ENCODE measurements around the gene APEH. TPM values are rescaled to one million over a fixed set of nuclear protein-coding genes. Genes with fewer than 3 reads are reported as not detected.
"Not testable (repeated sequence)": the region's sequence is repeated elsewhere in the genome, so short reads cannot be mapped to it uniquely, and the experiment has no call there.

Gene APEH
- polyA plus RNA-seq, 1 donor: 84.3 TPM

DNA sequence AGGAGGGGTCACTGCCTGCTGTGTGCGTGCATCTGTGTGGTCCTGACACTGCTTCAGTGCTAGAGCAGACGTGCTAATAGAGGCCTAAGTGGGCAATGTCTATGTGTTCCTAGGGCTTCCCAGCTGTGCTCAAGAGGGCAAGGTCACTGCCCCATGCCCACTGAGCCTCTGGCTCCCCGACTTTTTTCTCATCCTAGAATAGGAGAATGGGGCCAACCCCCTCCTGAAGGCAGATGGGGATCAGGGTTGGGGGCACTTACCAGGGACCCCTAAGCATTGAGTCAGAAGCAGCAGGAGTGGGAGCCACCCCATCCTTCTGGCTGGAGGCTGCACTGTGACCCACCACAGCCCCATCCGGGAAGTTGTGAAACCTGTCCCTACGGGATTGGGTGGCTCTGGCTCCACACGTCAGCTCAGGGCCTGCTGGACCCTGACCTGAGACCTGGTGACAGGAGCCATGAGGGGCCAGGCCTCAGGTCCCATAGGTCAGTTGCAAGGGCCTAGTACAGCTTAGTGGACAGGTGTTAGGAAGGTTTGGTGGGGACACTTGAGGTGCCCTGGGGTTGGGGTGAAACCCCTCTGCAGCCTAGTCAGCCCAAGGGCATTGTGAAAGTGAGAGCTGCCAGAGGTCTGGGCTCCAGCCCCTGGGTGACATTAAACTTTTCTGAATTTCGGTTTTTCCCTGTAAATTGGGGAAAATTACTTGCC, 14.3 kb downstream of the APEH start:
- not testable (repeated sequence) for H3K36me3 ChIP-seq (ENCODE audit: control insufficient read depth, insufficient read depth, low read length); H3K9me3 ChIP-seq (ENCODE audit: control insufficient read depth, low read depth, low read length); H3K27me3 ChIP-seq (ENCODE audit: control insufficient read depth, insufficient read depth, low read length)
- H3K4me3 ChIP-seq (ENCODE audit: low read length): peak overlapping the region; percentile 98
- WGBS (ENCODE audit: insufficient coverage, low lambda C conversion rate): no CpG with 5 or more reads among the region's 7 CpGs
- peak overlapping the region; percentile 99 for H3K27ac ChIP-seq (ENCODE audit: low read length)
- peaks cover 14% of the 10 kb centered on the region for H3K4me1 ChIP-seq (ENCODE audit: control insufficient read depth, insufficient read depth, low read length)
- DNase-seq: peak; percentile 81 to 83

DNA sequence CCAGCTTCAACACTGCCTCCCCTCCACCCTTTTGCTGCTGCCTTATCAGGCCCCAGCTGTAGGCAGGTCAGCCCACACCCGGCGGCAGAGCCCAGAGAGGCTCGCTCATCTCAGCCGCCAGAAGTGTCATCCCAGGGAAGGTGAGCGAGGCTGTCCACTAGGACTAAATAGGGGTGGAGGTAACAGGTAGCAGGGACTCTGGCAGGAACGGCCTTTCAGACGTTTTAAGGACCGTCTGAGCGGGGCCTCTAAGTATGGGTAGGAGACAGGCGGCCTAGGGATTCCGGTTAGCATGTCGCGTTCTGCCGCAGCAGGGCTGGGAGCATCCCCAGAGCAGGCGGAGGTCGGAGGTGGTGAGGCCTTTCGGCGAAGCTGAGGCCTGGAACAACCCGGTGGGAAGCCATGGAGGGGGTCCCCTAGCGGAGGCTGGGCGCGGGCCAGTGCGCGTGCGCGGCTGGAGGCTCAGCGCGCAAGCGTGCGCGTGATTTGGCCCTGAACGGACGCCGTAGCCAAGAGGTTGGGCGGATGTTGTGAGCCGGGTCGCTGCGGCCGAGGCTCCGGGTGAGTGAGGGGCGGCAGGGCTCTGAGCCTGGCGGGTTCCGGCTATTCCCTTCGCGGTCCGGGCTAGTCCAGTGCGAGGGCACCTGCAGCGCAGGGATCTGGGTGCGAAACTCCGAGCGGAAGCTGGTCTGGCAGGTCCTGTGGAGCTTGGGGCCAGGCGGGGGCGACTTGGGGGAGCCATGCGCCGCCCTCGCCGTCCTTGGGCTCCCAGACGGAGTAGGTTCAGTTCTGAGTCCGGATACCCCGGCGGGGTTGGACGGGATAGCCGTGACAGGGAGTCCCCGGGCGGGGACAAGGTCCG, 15.1 kb downstream of the APEH start, which contains the start of the genes MST1 and RNF123:
Gene MST1 (minus strand): TSS at position 429 of the 862 bp plus-strand sequence. CDS start 783 bp downstream, outside the sequence.
Gene RNF123 (plus strand): TSS at position 512 of the 862 bp plus-strand sequence. CDS start 1,609 bp downstream, outside the sequence.
- no CpG with 5 or more reads among the region's 66 CpGs for WGBS (ENCODE audit: insufficient coverage, low lambda C conversion rate)

DNA sequence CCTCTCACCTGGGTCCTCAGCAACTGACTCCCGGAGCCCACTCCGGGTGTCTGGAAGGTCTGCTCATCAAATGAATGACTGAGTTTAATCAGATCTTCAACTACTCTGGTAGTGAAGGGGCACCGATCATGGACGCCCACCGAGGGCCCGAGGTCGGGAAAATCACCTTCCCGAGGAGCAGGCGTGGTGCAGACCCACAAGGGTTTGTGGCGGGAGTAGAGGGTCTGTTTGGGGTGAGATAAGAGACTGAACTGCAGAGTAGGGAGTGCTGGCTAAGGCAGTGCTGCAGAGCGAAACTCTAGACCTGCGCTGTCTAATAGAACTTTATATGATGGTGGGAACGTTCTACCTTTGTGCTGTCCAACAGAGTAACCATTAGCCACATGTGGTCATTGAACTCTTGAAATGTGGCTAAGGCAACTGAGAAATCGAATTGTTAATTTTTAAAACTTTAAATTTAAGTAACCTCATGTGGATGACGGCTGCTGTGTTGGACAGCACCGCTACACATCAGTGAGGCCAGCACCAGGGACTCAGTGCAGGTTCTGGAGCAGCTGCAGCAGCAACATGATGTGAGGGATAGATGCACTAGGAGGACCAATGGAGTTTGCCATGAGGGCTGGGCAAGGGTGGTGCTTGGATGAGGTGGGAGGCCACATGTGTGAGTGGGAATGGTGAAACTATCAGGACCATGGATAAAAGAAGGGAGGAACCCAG, 15.9 kb downstream of the APEH start:
- not testable (repeated sequence) for H3K4me1 ChIP-seq (ENCODE audit: control insufficient read depth, insufficient read depth, low read length); H3K27me3 ChIP-seq (ENCODE audit: control insufficient read depth, insufficient read depth, low read length); H3K36me3 ChIP-seq (ENCODE audit: control insufficient read depth, insufficient read depth, low read length); H3K9me3 ChIP-seq (ENCODE audit: control insufficient read depth, low read depth, low read length); DNase-seq
- no CpG with 5 or more reads among the region's 16 CpGs for WGBS (ENCODE audit: insufficient coverage, low lambda C conversion rate)
- peak overlapping the region; percentile 99 for H3K27ac ChIP-seq (ENCODE audit: low read length)
- peak overlapping the region; percentile 98 for H3K4me3 ChIP-seq (ENCODE audit: low read length)

More for the DNA sequence above, 15.1 kb downstream of the APEH start, which contains the start of the genes MST1 and RNF123:
- Histone ChIP-seq H3K4me1 (ENCODE audit: control insufficient read depth, insufficient read depth, low read length) (peaks cover 14% of the 10 kb centered on the region), H3K9me3 (ENCODE audit: control insufficient read depth, low read depth, low read length) (no peaks in the 10 kb centered on the region), H3K27me3 (ENCODE audit: control insufficient read depth, insufficient read depth, low read length) (peaks cover 3% of the 10 kb centered on the region), H3K36me3 (ENCODE audit: control insufficient read depth, insufficient read depth, low read length) (no peaks in the 10 kb centered on the region), H3K4me3 (ENCODE audit: low read length) (peak within 1 kb of the TSS; percentile 98), H3K27ac (ENCODE audit: low read length) (peak within 1 kb of the TSS; percentile 99)
- peak; percentile 87 to 91 for DNase-seq

DNA sequence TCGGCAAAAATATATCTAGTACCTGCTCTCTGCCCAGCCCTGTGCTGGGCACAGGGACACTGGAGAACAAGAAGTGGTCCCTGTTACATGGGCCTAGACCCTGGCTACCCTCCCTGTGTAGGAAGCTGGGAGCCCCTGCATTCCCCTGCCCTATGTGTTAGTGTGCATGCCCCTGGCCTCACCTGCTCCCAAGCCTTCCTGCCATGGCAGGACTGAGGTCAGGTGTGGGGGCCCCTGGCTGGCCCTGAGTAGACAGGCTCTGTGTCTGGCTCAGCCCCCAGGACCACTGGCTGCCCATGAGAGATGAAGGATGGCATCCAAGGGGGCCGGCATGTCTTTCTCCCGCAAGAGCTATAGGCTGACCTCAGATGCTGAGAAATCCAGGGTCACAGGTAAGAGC, 16.7 kb downstream of the APEH start:
- not testable (repeated sequence) for DNase-seq; H3K9me3 ChIP-seq (ENCODE audit: control insufficient read depth, low read depth, low read length); H3K27ac ChIP-seq (ENCODE audit: low read length); H3K27me3 ChIP-seq (ENCODE audit: control insufficient read depth, insufficient read depth, low read length); H3K4me3 ChIP-seq (ENCODE audit: low read length); H3K36me3 ChIP-seq (ENCODE audit: control insufficient read depth, insufficient read depth, low read length); H3K4me1 ChIP-seq (ENCODE audit: control insufficient read depth, insufficient read depth, low read length)
- WGBS (ENCODE audit: insufficient coverage, low lambda C conversion rate): no CpG with 5 or more reads among the region's 3 CpGs

DNA sequence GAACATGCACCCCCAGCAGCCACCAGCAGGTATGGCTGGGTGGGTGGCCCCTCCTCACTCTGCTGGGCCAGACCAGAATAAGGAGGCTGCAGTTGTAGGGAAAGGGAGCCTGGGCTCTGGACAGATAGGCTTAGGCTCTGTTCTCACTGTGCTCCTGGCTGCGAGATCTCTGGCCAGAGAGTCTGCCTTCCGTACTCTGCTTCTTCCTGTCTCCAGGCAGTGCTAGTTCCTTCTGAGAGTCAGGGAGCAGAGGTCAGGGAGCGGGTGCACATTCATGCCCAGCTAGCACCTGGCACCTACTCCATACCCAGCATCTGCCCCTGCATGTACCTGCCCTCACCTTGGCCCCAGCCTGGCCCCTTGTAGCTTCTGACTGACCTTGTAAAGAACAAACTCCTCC, 17.3 kb downstream of the APEH start:
- H3K27ac ChIP-seq (ENCODE audit: low read length): not testable (repeated sequence)

DNA sequence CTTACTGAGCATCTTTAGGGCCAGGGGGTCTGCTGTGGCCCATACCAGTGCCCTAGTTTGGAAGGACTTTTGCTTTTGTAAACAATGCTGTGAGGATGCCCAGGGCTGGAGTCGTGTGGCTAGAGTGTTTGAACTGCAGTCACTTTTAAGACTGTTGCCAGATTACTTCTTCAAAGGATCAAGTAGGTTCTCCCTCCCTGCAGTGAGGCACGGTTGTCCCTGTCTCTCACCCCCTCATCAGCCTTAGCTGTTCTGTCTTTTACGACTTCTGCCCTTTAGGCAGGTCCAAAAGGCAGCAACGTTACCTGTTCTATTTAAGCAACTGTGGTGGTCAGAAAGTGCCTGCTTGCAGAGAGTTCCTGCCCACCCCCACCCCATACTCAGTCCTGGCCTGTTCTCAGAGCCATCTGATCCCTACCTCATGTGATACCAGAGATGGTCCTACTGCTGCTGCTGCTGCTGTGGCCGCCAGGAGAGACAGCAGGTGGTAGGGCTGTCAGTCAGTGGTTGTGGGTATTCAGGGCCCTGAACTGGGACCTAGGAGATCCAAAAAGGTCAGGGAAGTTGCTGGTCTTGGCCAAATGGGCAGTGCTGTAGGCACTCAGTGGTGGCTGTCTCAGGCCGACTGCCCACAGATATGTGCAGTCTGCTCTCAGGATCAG, 20.4 kb downstream of the APEH start:
- H3K4me1 ChIP-seq (ENCODE audit: control insufficient read depth, insufficient read depth, low read length); DNase-seq; H3K27me3 ChIP-seq (ENCODE audit: control insufficient read depth, insufficient read depth, low read length); H3K27ac ChIP-seq (ENCODE audit: low read length); H3K9me3 ChIP-seq (ENCODE audit: control insufficient read depth, low read depth, low read length); H3K4me3 ChIP-seq (ENCODE audit: low read length): not testable (repeated sequence)
- peaks cover 26% of the 10 kb centered on the region for H3K36me3 ChIP-seq (ENCODE audit: control insufficient read depth, insufficient read depth, low read length)
- WGBS (ENCODE audit: insufficient coverage, low lambda C conversion rate): no CpG with 5 or more reads among the region's 6 CpGs

More for the DNA sequence above, 17.3 kb downstream of the APEH start:
- H3K4me1 ChIP-seq (ENCODE audit: control insufficient read depth, insufficient read depth, low read length); DNase-seq; H3K4me3 ChIP-seq (ENCODE audit: low read length); H3K27me3 ChIP-seq (ENCODE audit: control insufficient read depth, insufficient read depth, low read length); H3K36me3 ChIP-seq (ENCODE audit: control insufficient read depth, insufficient read depth, low read length); H3K9me3 ChIP-seq (ENCODE audit: control insufficient read depth, low read depth, low read length): not testable (repeated sequence)
- no CpG with 5 or more reads among the region's 3 CpGs for WGBS (ENCODE audit: insufficient coverage, low lambda C conversion rate)

DNA sequence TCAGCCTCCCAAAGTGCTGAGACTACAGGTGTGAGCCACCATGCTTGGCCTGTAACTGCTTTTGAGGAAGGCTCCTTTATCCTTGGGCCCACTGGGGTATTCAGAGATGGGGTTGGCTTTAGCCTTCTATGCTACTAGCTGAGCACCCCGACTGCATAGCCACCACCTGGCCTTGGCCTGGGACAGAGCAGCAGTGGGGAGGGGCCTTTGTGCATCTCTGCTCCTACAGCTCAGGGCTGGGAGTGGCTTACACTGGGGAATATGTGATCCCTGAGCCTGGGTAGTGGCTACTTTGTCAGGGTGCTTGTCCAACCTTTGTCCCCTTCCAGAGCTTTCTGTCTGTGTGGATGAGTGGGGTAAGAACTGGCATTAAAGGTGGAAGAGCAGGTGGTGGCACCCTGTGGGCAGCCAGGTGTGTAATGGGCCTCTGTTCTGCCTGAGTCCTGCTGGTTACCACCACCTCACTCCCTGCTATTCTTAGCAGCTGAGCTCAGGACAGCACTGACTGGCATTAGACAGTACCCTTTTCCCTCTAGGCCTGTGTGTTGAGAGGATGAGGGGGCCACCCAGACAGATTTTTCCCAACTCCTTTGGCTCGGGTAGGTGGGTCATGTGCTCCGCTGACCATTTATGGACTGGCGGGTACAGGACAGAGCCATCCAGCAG, 21.3 kb downstream of the APEH start:
- peaks cover 35% of the 10 kb centered on the region for H3K36me3 ChIP-seq (ENCODE audit: control insufficient read depth, insufficient read depth, low read length)

DNA sequence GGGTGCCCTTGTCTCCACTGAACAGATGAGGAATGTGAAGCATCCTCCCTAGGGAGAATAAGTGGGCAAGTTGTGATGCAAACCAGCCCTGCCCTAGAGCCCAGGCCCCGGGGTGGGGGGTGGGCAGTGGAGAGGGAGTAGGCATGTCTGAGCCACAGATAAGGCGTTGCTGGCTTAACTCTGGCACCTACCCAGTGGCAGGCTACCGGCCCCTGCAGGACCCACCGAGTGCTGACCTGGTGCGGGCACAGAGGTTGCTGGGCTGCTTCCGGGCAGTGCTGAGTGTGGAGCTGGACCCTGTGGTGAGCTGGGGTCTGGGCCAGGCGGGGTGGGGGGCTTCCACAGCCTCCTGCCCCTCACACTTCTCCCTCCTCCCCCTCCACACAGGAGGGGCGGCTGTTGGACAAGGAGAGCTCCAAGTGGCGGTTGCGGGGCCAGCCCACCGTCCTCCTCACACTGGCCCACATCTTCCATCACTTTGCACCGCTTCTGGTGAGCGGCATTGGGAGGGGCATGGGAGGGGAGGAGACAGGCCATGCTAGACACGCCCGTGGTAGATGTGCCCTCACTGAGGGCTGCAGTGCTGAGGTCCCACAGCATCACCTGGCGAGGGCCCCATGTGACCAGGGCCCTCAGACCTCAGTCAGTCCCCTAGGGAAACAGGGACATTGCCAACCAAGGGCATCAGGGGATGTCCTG, 25.3 kb downstream of the APEH start:
- no peaks in the 10 kb centered on the region for H3K27me3 ChIP-seq (ENCODE audit: control insufficient read depth, insufficient read depth, low read length)
- H3K36me3 ChIP-seq (ENCODE audit: control insufficient read depth, insufficient read depth, low read length): peaks cover 73% of the 10 kb centered on the region
- H3K27ac ChIP-seq (ENCODE audit: low read length): no peak overlapping the region
- no peak for DNase-seq
- H3K4me3 ChIP-seq (ENCODE audit: low read length): no peak overlapping the region
- no peaks in the 10 kb centered on the region for H3K4me1 ChIP-seq (ENCODE audit: control insufficient read depth, insufficient read depth, low read length)
- WGBS (ENCODE audit: insufficient coverage, low lambda C conversion rate): no CpG with 5 or more reads among the region's 16 CpGs
- H3K9me3 ChIP-seq (ENCODE audit: control insufficient read depth, low read depth, low read length): no peaks in the 10 kb centered on the region

More for the DNA sequence above, 21.3 kb downstream of the APEH start:
- not testable (repeated sequence) for DNase-seq; H3K4me3 ChIP-seq (ENCODE audit: low read length); H3K27me3 ChIP-seq (ENCODE audit: control insufficient read depth, insufficient read depth, low read length); H3K9me3 ChIP-seq (ENCODE audit: control insufficient read depth, low read depth, low read length); H3K4me1 ChIP-seq (ENCODE audit: control insufficient read depth, insufficient read depth, low read length); H3K27ac ChIP-seq (ENCODE audit: low read length)
- no CpG with 5 or more reads among the region's 4 CpGs for WGBS (ENCODE audit: insufficient coverage, low lambda C conversion rate)

DNA sequence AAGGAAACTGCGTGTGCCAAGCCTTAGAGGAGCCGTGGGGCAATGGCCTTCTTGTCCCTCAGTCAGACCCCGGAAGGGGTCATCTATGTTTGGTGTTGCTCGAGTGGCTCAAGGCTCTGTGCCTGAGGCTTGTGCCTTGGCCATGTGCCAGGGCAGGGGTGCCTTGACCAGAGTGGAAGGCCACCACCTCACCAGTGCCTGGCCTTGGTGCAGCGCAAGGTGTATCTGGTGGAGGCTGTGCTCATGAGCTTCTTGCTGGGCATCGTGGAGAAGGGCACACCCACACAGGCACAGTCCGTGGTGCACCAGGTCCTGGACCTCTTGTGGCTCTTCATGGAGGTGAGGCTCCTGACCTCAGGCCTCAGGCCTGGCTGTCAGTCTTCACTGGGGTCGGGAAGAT, 25.9 kb downstream of the APEH start:
- Histone ChIP-seq H3K4me3 (ENCODE audit: low read length) (no peak overlapping the region), H3K27me3 (ENCODE audit: control insufficient read depth, insufficient read depth, low read length) (no peaks in the 10 kb centered on the region), H3K9me3 (ENCODE audit: control insufficient read depth, low read depth, low read length) (no peaks in the 10 kb centered on the region), H3K36me3 (ENCODE audit: control insufficient read depth, insufficient read depth, low read length) (peaks cover 79% of the 10 kb centered on the region), H3K4me1 (ENCODE audit: control insufficient read depth, insufficient read depth, low read length) (no peaks in the 10 kb centered on the region), H3K27ac (ENCODE audit: low read length) (no peak overlapping the region)
- WGBS (ENCODE audit: insufficient coverage, low lambda C conversion rate): no CpG with 5 or more reads among the region's 8 CpGs
- no peak for DNase-seq
